IMR-90 (cell line): ENCODE data around the gene CYP27B1. TPM values are rescaled to one million over a fixed set of nuclear protein-coding genes. Genes with fewer than 3 reads are reported as not detected.

Experiments used
- ATAC-seq: fragments of 200-7000 bp; cut with Tn5 transposase; 2 replicates; pipeline ENCODE4 v1.9.1; 2020; ENCODE audit warnings: low read depth, mild to moderate bottlenecking, moderate library complexity
- BruUV-seq: library from RNA; stranded (reverse); fragments of 400-500 nt; replicated peaks from 2 replicates; lab custom pipeline; 2021; lab: Mats Ljungman, UMichigan
- CTCF ChIA-PET: fragments of 300-600 bp; formaldehyde crosslinking; extraction: SDS; loops from one replicate; lab custom pipeline; 2021; ENCODE audit warnings: antibody characterized with exemption; lab: Yijun Ruan, JAX
- POLR2A ChIA-PET: fragments of 300-600 bp; sonication (Branson Sonifier 250); formaldehyde crosslinking; loops from one replicate; lab custom pipeline; 2022; ENCODE audit warnings: antibody characterized with exemption; ENCODE audit not compliant: unreplicated experiment; lab: Charles Lee
- DNase-seq: peaks from one replicate; pipeline ENCODE4 v3.0.0; 2013
- H2AFZ ChIP-seq: replicated peaks from 2 replicates; pipeline ENCODE3; 2013; ENCODE audit warnings: low read length, mild to moderate bottlenecking; ENCODE audit not compliant: poor library complexity
- H2AK5ac ChIP-seq: 2 replicates; pipeline ENCODE4 v1.6.1; 2013; ENCODE audit warnings: low read depth, low read length, inconsistent platforms
- H2AK9ac ChIP-seq: replicated peaks from 2 replicates; pipeline ENCODE3; 2013; ENCODE audit warnings: mild to moderate bottlenecking, low read depth, low read length, moderate library complexity; ENCODE audit not compliant: poor library complexity
- H2BK120ac ChIP-seq: 2 replicates; pipeline ENCODE4 v1.6.1; 2013; ENCODE audit warnings: low read depth, low read length, inconsistent platforms
- H2BK15ac ChIP-seq: 3 replicates; pipeline ENCODE4 v1.6.1; 2013; ENCODE audit warnings: low read depth, low read length, inconsistent platforms
- H2BK20ac ChIP-seq: 2 replicates; pipeline ENCODE4 v1.6.1; 2013; ENCODE audit warnings: low read depth, mild to moderate bottlenecking, inconsistent platforms, low read length, moderate library complexity
- H2BK5ac ChIP-seq: 2 replicates; pipeline ENCODE4 v1.6.1; 2013; ENCODE audit warnings: mild to moderate bottlenecking, low read depth, low read length, inconsistent platforms; ENCODE audit not compliant: poor library complexity, severe bottlenecking
- H3K14ac ChIP-seq: replicated peaks from 2 replicates; pipeline ENCODE4 v1.6.1; 2013; ENCODE audit warnings: low read depth, low read length, inconsistent platforms
- H3K18ac ChIP-seq: 2 replicates; pipeline ENCODE4 v1.6.1; 2013; ENCODE audit warnings: low read depth, low read length, control low read depth
- H3K23ac ChIP-seq: 2 replicates; pipeline ENCODE4 v1.6.1; 2013; ENCODE audit warnings: low read depth, low read length, inconsistent platforms
- H3K27ac ChIP-seq: 2 replicates; pipeline ENCODE4 v1.5.1; 2013; ENCODE audit warnings: mild to moderate bottlenecking, control low read depth, low read length; ENCODE audit not compliant: insufficient read depth
- H3K27me3 ChIP-seq: 2 replicates; pipeline ENCODE4 v1.6.1; 2013; ENCODE audit warnings: low read length; ENCODE audit not compliant: control insufficient read depth, insufficient read depth
- H3K36me3 ChIP-seq: 2 replicates; pipeline ENCODE4 v1.6.1; 2013; ENCODE audit warnings: low read length, mixed read lengths; ENCODE audit not compliant: control insufficient read depth, insufficient read depth
- H3K4ac ChIP-seq: 2 replicates; pipeline ENCODE4 v1.6.1; 2013; ENCODE audit warnings: low read depth, low read length, inconsistent platforms
- H3K4me1 ChIP-seq: 2 replicates; pipeline ENCODE4 v1.6.1; 2013; ENCODE audit warnings: low read length, mixed read lengths; ENCODE audit not compliant: control insufficient read depth, insufficient read depth
- H3K4me2 ChIP-seq: 2 replicates; pipeline ENCODE4 v1.6.1; 2013; ENCODE audit warnings: low read depth, mild to moderate bottlenecking, control low read depth, low read length, moderate library complexity
- H3K4me3 ChIP-seq: 2 replicates; pipeline ENCODE4 v1.5.1; 2013; ENCODE audit warnings: low read depth, mild to moderate bottlenecking, control low read depth, low read length, moderate library complexity; ENCODE audit not compliant: insufficient read depth
- H3K56ac ChIP-seq: 2 replicates; pipeline ENCODE4 v1.6.1; 2013; ENCODE audit warnings: low read length, inconsistent platforms; ENCODE audit not compliant: insufficient read depth; ENCODE audit errors: extremely low read depth
- H3K79me1 ChIP-seq, 2 experiments: 2 replicates each; pipeline ENCODE4 v1.6.1; 2013; ENCODE audit warnings: low read length in 2 of 2, inconsistent platforms in 1 of 2, low read depth in 1 of 2
- H3K9ac ChIP-seq: 2 replicates; pipeline ENCODE4 v1.6.1; 2013; ENCODE audit warnings: low read depth, low read length, control low read depth
- H3K9me1 ChIP-seq: 2 replicates; pipeline ENCODE4 v1.6.1; 2013; ENCODE audit warnings: low read length, inconsistent platforms; ENCODE audit not compliant: insufficient read depth
- H3K9me3 ChIP-seq: 2 replicates; pipeline ENCODE4 v1.6.1; 2013; ENCODE audit warnings: low read length; ENCODE audit not compliant: control insufficient read depth, insufficient read depth
- H4K20me1 ChIP-seq: 2 replicates; pipeline ENCODE4 v1.6.1; 2013; ENCODE audit warnings: low read length, inconsistent platforms; ENCODE audit not compliant: insufficient read depth
- H4K5ac ChIP-seq: 2 replicates; pipeline ENCODE4 v1.6.1; 2013; ENCODE audit warnings: mild to moderate bottlenecking, low read depth, low read length, control low read depth
- H4K8ac ChIP-seq, 2 experiments: 2 replicates each; pipeline ENCODE4 v1.6.1; 2013; ENCODE audit warnings: low read depth in 2 of 2, low read length in 2 of 2, control low read depth in 1 of 2, inconsistent platforms in 1 of 2
- H4K91ac ChIP-seq: 2 replicates; pipeline ENCODE4 v1.6.1; 2013; ENCODE audit warnings: low read depth, low read length, inconsistent platforms; ENCODE audit not compliant: insufficient read depth
- BHLHE40 ChIP-seq: fragments of 150-350 bp; IDR thresholded peaks from 2 replicates; pipeline ENCODE4 v1.6.1; 2016; ENCODE audit warnings: mild to moderate bottlenecking, low read depth, low read length
- CEBPB ChIP-seq: IDR thresholded peaks from 2 replicates; pipeline ENCODE4 v1.6.1; 2012; ENCODE audit warnings: low read depth, low read length, improper control_type of control experiment
- CHD1 ChIP-seq: IDR thresholded peaks from 2 replicates; pipeline ENCODE4 v1.6.1; 2012; ENCODE audit warnings: low read depth, low read length, improper control_type of control experiment
- CTCF ChIP-seq: conservative IDR thresholded peaks from 2 replicates; pipeline ENCODE4 v1.5.1; 2012; ENCODE audit warnings: mild to moderate bottlenecking, low read depth, low read length, improper control_type of control experiment
- ELK1 ChIP-seq: fragments of 150-350 bp; IDR thresholded peaks from 2 replicates; pipeline ENCODE4 v1.6.1; 2016; ENCODE audit warnings: low read depth, mild to moderate bottlenecking, low read length, moderate library complexity, borderline replicate concordance
- FOS ChIP-seq: fragments of 150-350 bp; IDR thresholded peaks from 2 replicates; pipeline ENCODE4 v1.6.1; 2016; ENCODE audit warnings: low read depth, low read length
- MAFK ChIP-seq: IDR thresholded peaks from 2 replicates; pipeline ENCODE4 v1.6.1; 2012; ENCODE audit warnings: low read depth, low read length, improper control_type of control experiment
- MAZ ChIP-seq: IDR thresholded peaks from 2 replicates; pipeline ENCODE4 v1.6.1; 2012; ENCODE audit warnings: low read depth, mild to moderate bottlenecking, low read length, improper control_type of control experiment, moderate library complexity, borderline replicate concordance
- MXI1 ChIP-seq: IDR thresholded peaks from 2 replicates; pipeline ENCODE4 v1.6.1; 2012; ENCODE audit warnings: low read depth, mild to moderate bottlenecking, low read length, moderate library complexity, borderline replicate concordance
- NFE2L2 ChIP-seq: fragments of 150-350 bp; IDR thresholded peaks from 2 replicates; pipeline ENCODE4 v1.6.1; 2016; ENCODE audit warnings: low read depth, mild to moderate bottlenecking, low read length
- POLR2A ChIP-seq: IDR thresholded peaks from 2 replicates; pipeline ENCODE4 v1.6.1; 2012; ENCODE audit warnings: mild to moderate bottlenecking, low read depth, low read length
- RAD21 ChIP-seq: IDR thresholded peaks from 2 replicates; pipeline ENCODE4 v1.6.1; 2012; ENCODE audit warnings: low read length, improper control_type of control experiment
- RCOR1 ChIP-seq: IDR thresholded peaks from 2 replicates; pipeline ENCODE4 v1.6.1; 2012; ENCODE audit warnings: mild to moderate bottlenecking, low read length, improper control_type of control experiment; ENCODE audit not compliant: insufficient replicate concordance
- RFX5 ChIP-seq: IDR thresholded peaks from 2 replicates; pipeline ENCODE4 v1.8.0; 2012; ENCODE audit warnings: low read depth, mild to moderate bottlenecking, low read length, moderate library complexity
- SMC3 ChIP-seq: fragments of 150-350 bp; IDR thresholded peaks from 2 replicates; pipeline ENCODE4 v1.6.1; 2016; ENCODE audit warnings: low read depth, mild to moderate bottlenecking, antibody characterized with exemption, low read length, moderate library complexity
- USF2 ChIP-seq: fragments of 150-350 bp; IDR thresholded peaks from 2 replicates; pipeline ENCODE4 v1.6.1; 2017; ENCODE audit warnings: mild to moderate bottlenecking, antibody characterized with exemption, low read length, low read depth
- WGBS, 2 experiments: methylation state at CpG; one replicate each; pipeline versions ENCODE4 v1.1.5 to v1.1.7; 2013; ENCODE audit warnings: missing lambda C conversion rate in 2 of 2; ENCODE audit not compliant: insufficient read length in 1 of 2; ENCODE audit errors: extremely low coverage in 2 of 2; 5-methylcytosine and 5-hydroxymethylcytosine counted together
- dilution Hi-C: fragments of 300-500 bp; cut with HindIII; formaldehyde crosslinking; loops from one replicate; pipeline ENCODE4 v1.14.3; 2018; ENCODE audit warnings: low sequenced_read_pairs; ENCODE audit not compliant: unreplicated experiment
- in situ Hi-C: fragments of 300-500 bp; cut with MboI; formaldehyde crosslinking; loops from 3 replicates; pipeline ENCODE4 v1.14.3; 2019; ENCODE audit warnings: low sequenced_read_pairs, inconsistent platforms, mixed read lengths
- intact Hi-C: fragments of 100-400 bp; cut with micrococcal nuclease; formaldehyde crosslinking; loops from 2 replicates; pipeline ENCODE4 v1.10.0; 2022
- polyA plus RNA-seq, 3 experiments: library from polyadenylated mRNA; depleted of rRNA; stranded (reverse); fragments of >200 nt; gene quantifications; 2 replicates each; pipeline ENCODE4 v1.2.3, GENCODE V29; 2012; ENCODE audit warnings: low replicate concordance in 1 of 3
- total RNA-seq: library from RNA; depleted of rRNA; stranded (reverse); fragments of >200 nt; gene quantifications from 2 replicates; pipeline ENCODE4 v1.2.3, GENCODE V29; 2012

The CYP27B1 gene
- total and polyA plus RNA-seq, 2 of the 4 experiments (the other 2 are of a cell fraction), result 0.36 to 1.3 TPM

DNA sequence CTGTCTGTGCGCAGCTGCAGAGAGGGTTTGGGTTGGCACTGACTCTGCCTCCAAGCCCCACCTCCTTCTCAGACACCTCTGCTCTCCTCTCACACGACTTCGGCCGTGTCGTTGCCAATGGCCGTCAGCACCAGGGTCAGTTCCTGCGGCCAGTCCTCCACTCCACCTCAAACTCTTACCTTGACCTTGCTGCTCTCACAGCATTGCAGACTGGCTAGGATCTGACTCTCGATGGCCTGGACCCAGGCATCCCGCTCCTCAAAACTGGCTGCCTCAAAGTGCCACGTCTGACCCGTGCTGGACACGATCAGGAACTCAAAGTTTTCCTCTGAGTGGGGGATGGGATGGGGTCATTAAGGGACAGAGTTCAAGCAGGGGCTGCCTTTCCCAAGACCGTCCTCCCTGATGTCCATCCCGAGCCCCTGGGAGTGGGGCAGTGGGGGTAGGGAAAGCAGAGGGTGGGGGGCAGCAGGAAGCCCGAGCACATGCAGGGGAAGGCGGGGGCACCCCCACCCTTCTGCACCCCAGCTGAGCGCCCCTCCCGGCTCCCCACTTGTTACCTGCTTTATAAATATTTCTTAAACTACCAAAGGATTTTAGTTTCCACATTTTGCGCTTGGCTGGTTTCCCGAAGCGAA lies 39.0 kb downstream of the CYP27B1 start:
- Histone ChIP-seq H4K5ac (no peak overlapping the region), H2AK9ac (peak overlapping the region; percentile 19), H3K14ac (no peak overlapping the region), H3K4me3 (no peak overlapping the region), H4K8ac (no peak overlapping the region), H2BK15ac (no peak overlapping the region), H2BK20ac (no peak overlapping the region), H3K27ac (no peak overlapping the region), H2BK120ac (no peak overlapping the region), H3K9me1 (peaks cover 6% of the 10 kb centered on the region; the same call in 1 of the 2 replicates), H3K9ac (no peak overlapping the region), H3K23ac (no peak overlapping the region), H3K18ac (no peak overlapping the region), H2BK5ac (no peak overlapping the region), H3K27me3 (peaks cover 19% of the 10 kb centered on the region), H3K36me3 (peaks cover 6% of the 10 kb centered on the region; the same call in 1 of the 2 replicates), H3K4me2 (no peak overlapping the region), H3K4me1 (0 out of 2 replicates have a peak, but pooled peaks cover 4% of the 10 kb centered on the region), H2AFZ (peak overlapping the region; percentile 100), H4K91ac (no peak overlapping the region), H3K4ac (no peak overlapping the region), H3K9me3 (no peaks in the 10 kb centered on the region), H3K79me1 (peaks cover 0 to 17% of the 10 kb centered on the region in 2 experiments; a peak in 1 of 4 replicates), H4K20me1 (peaks cover 11% of the 10 kb centered on the region; the same call in 1 of the 2 replicates), H3K56ac (no peak overlapping the region), H2AK5ac (0 out of 2 replicates have a peak overlapping the region, but pooled peaks have one; percentile 1)
- ATAC-seq (no peak), DNase-seq (no peak)
- WGBS, 2 experiments, result 13% methylated on average over 6 of the region's 21 CpGs; no CpG with 5 or more reads in 1 of the 2 experiments
- in situ Hi-C loops, result no loop called here
- ChIA-PET POLR2A (no interaction called here), CTCF (no interaction called here)
- intact Hi-C loops, result no loop called here
- no TSS peak for BruUV-seq
- dilution Hi-C loops, result no loop called here
- TF ChIP-seq MAFK (no peak), CEBPB (no peak), CHD1 (no peak), MAZ (no peak), RAD21 (no peak), SMC3 (no peak), ELK1 (no peak), BHLHE40 (no peak), FOS (no peak), USF2 (no peak), POLR2A (no peak), MXI1 (no peak), RCOR1 (no peak), RFX5 (no peak), NFE2L2 (no peak), CTCF (no peak)
